ENCODE results near the gene ANTXR2.

Gene ANTXR2

GRCh38 chr4:79872738-79873137 lies 200.3 kb downstream of the ANTXR2 start:
- H3K27me3 ChIP-seq (ENCODE audit: control insufficient read depth, insufficient read depth, low read length), result no peaks in the 10 kb centered on the region
- H3K4me1 ChIP-seq (ENCODE audit: control insufficient read depth, insufficient read depth, low read length), result no peaks in the 10 kb centered on the region
- no peak overlapping the region for H3K9ac ChIP-seq (ENCODE audit: low read length)
- no peak overlapping the region for H3K4me3 ChIP-seq (ENCODE audit: low read depth, low read length)
- no peaks in the 10 kb centered on the region for H3K36me3 ChIP-seq (ENCODE audit: control insufficient read depth, insufficient read depth, low read length)
- H3K27ac ChIP-seq (ENCODE audit: low read depth, low read length), result no peak overlapping the region
- peaks cover 4% of the 10 kb centered on the region; the same call in 1 of the 2 replicates for H3K9me3 ChIP-seq (ENCODE audit: control insufficient read depth, insufficient read depth, low read depth, low read length)

DNA sequence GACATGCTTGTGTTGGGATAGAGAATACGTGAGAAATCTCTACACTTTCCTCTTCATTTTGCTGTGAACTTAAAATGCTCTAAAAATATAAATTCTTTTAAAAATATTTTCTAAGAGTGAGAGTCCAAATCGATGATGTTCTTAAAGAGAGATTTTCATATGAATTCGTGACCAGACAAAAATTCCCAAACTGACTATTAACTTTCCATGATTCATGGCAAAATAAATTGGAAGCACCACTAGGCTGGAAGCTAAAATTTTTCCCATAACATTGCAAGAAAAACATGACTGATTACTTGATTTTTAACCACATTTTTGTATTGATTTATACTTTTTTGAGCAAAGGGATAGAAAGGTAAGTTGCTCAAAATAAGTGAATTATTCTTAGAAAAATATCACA lies 201.1 kb downstream of the ANTXR2 start:
- H3K4me1 ChIP-seq (ENCODE audit: control insufficient read depth, insufficient read depth, low read length), result no peaks in the 10 kb centered on the region
- H3K4me3 ChIP-seq (ENCODE audit: low read depth, low read length), result no peak overlapping the region
- no peaks in the 10 kb centered on the region for H3K9me3 ChIP-seq (ENCODE audit: control insufficient read depth, insufficient read depth, low read depth, low read length)
- H3K36me3 ChIP-seq (ENCODE audit: control insufficient read depth, insufficient read depth, low read length), result no peaks in the 10 kb centered on the region
- no peak overlapping the region for H3K27ac ChIP-seq (ENCODE audit: low read depth, low read length)
- H3K9ac ChIP-seq (ENCODE audit: low read length), result no peak overlapping the region
- H3K27me3 ChIP-seq (ENCODE audit: control insufficient read depth, insufficient read depth, low read length), result no peaks in the 10 kb centered on the region

- H3K4me3 ChIP-seq (ENCODE audit: low read depth, low read length), result no peak overlapping the region
- H3K36me3 ChIP-seq (ENCODE audit: control insufficient read depth, insufficient read depth, low read length), result no peaks in the 10 kb centered on the region
- H3K9ac ChIP-seq (ENCODE audit: low read length), result no peak overlapping the region
- no peaks in the 10 kb centered on the region for H3K9me3 ChIP-seq (ENCODE audit: control insufficient read depth, insufficient read depth, low read depth, low read length)
- H3K4me1 ChIP-seq (ENCODE audit: control insufficient read depth, insufficient read depth, low read length), result peaks cover 7% of the 10 kb centered on the region; the same call in 1 of the 2 replicates
- no peak overlapping the region for H3K27ac ChIP-seq (ENCODE audit: low read depth, low read length)
- H3K27me3 ChIP-seq (ENCODE audit: control insufficient read depth, insufficient read depth, low read length), result no peaks in the 10 kb centered on the region
Observed at GRCh38 chr4:79869597-79870237, 203.3 kb downstream of the ANTXR2 start.

- no peak overlapping the region for H3K27ac ChIP-seq (ENCODE audit: low read depth, low read length)
- H3K4me1 ChIP-seq (ENCODE audit: control insufficient read depth, insufficient read depth, low read length), result peaks cover 7% of the 10 kb centered on the region; the same call in 1 of the 2 replicates
- H3K27me3 ChIP-seq (ENCODE audit: control insufficient read depth, insufficient read depth, low read length), result no peaks in the 10 kb centered on the region
- H3K36me3 ChIP-seq (ENCODE audit: control insufficient read depth, insufficient read depth, low read length), result no peaks in the 10 kb centered on the region
- no peak overlapping the region for H3K4me3 ChIP-seq (ENCODE audit: low read depth, low read length)
- H3K9me3 ChIP-seq (ENCODE audit: control insufficient read depth, insufficient read depth, low read depth, low read length), result no peaks in the 10 kb centered on the region
- H3K9ac ChIP-seq (ENCODE audit: low read length), result no peak overlapping the region
Observed at GRCh38 chr4:79865201-79865597, 207.8 kb downstream of the ANTXR2 start.

DNA sequence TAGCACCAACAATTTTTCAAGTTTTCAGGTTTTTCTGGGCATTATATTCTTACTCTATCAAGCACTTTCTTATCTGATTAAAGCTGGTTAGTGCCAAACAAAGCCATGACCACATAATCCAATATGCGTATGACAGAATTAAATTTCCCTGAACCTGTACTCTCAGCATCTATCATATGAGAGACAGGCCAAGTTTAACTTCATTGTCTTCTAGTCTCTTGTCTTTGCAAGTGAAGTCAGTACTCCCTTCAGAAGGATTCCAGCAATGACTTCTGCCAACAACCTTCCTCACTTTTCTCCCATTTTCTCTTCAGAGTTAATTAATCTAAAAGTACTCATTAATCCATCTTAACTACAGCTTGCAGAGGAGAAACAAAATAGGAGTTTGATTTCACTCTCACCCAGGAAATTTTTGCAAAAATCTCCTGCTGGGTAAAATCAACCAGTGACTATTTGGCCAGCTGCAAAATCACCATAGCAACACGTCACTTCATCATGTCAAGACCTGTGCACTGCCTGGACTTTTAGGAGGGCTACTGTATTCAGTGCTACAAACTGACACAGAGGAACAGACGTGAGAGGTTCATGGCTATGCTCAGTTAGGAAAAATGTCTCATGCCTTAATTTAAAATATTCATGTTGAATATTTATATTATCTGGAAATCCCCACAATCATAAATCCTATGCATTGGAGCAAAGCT lies 208.4 kb downstream of the ANTXR2 start:
- Histone ChIP-seq H3K36me3 (ENCODE audit: control insufficient read depth, insufficient read depth, low read length) (no peaks in the 10 kb centered on the region), H3K27ac (ENCODE audit: low read depth, low read length) (no peak overlapping the region), H3K4me1 (ENCODE audit: control insufficient read depth, insufficient read depth, low read length) (peaks cover 7% of the 10 kb centered on the region; the same call in 1 of the 2 replicates), H3K27me3 (ENCODE audit: control insufficient read depth, insufficient read depth, low read length) (no peaks in the 10 kb centered on the region), H3K9me3 (ENCODE audit: control insufficient read depth, insufficient read depth, low read depth, low read length) (no peaks in the 10 kb centered on the region), H3K9ac (ENCODE audit: low read length) (no peak overlapping the region), H3K4me3 (ENCODE audit: low read depth, low read length) (no peak overlapping the region)

DNA sequence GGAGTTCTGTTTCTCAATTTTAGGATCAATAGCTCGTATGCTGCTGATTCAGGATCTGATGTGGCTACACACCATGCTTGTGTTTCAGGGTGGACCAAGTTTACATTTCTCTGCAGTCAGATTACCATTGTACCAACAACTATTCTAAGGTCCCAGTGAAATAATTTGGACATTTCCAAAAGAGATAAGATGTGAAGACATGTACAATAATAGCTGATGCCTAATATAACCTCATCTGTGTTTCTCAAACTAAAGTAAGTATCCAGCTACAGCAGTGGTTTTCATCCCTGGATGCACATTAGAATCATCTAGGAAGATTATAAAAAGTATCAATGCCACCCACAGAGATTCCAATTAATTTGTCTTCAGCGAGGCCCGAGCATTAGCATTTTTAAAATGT lies 209.7 kb downstream of the ANTXR2 start:
- Histone ChIP-seq H3K27me3 (ENCODE audit: control insufficient read depth, insufficient read depth, low read length) (no peaks in the 10 kb centered on the region), H3K4me3 (ENCODE audit: low read depth, low read length) (no peak overlapping the region), H3K36me3 (ENCODE audit: control insufficient read depth, insufficient read depth, low read length) (no peaks in the 10 kb centered on the region), H3K4me1 (ENCODE audit: control insufficient read depth, insufficient read depth, low read length) (peaks cover 7% of the 10 kb centered on the region; the same call in 1 of the 2 replicates), H3K27ac (ENCODE audit: low read depth, low read length) (no peak overlapping the region), H3K9ac (ENCODE audit: low read length) (no peak overlapping the region), H3K9me3 (ENCODE audit: control insufficient read depth, insufficient read depth, low read depth, low read length) (no peaks in the 10 kb centered on the region)

DNA sequence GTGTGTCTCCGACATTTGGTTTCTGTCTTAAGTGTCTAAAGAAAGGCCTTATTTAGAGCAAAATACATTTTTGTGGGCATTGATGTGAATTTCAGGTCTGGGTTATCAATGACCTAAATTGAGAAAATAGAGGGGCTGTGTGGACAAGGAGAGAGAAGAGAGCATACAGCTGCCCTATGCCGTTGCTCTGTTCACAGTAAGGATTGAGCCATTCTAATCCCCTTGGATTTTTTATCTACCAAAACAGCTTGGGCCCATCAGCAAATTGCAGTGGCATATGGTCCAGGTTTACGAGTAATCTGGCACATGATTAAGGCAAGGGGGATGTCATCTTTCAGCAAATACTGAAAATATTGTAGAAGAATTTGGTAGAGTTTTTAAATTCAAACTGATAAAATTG lies 210.2 kb downstream of the ANTXR2 start:
- Histone ChIP-seq H3K4me3 (ENCODE audit: low read depth, low read length) (no peak overlapping the region), H3K9me3 (ENCODE audit: control insufficient read depth, insufficient read depth, low read depth, low read length) (no peaks in the 10 kb centered on the region)

GRCh38 chr4:79857811-79858210 lies 215.2 kb downstream of the ANTXR2 start:
- Histone ChIP-seq H3K36me3 (ENCODE audit: control insufficient read depth, insufficient read depth, low read length) (no peaks in the 10 kb centered on the region), H3K9ac (ENCODE audit: low read length) (no peak overlapping the region), H3K9me3 (ENCODE audit: control insufficient read depth, insufficient read depth, low read depth, low read length) (no peaks in the 10 kb centered on the region), H3K27me3 (ENCODE audit: control insufficient read depth, insufficient read depth, low read length) (no peaks in the 10 kb centered on the region), H3K4me3 (ENCODE audit: low read depth, low read length) (no peak overlapping the region), H3K4me1 (ENCODE audit: control insufficient read depth, insufficient read depth, low read length) (peaks cover 8% of the 10 kb centered on the region; the same call in 1 of the 2 replicates), H3K27ac (ENCODE audit: low read depth, low read length) (no peak overlapping the region)

More for the DNA sequence above, 210.2 kb downstream of the ANTXR2 start:
- Histone ChIP-seq H3K27ac (ENCODE audit: low read depth, low read length) (no peak overlapping the region), H3K9ac (ENCODE audit: low read length) (no peak overlapping the region), H3K27me3 (ENCODE audit: control insufficient read depth, insufficient read depth, low read length) (no peaks in the 10 kb centered on the region), H3K36me3 (ENCODE audit: control insufficient read depth, insufficient read depth, low read length) (no peaks in the 10 kb centered on the region), H3K4me1 (ENCODE audit: control insufficient read depth, insufficient read depth, low read length) (peaks cover 7% of the 10 kb centered on the region; the same call in 1 of the 2 replicates)

- Histone ChIP-seq H3K27ac (ENCODE audit: low read depth, low read length) (no peak overlapping the region), H3K9ac (ENCODE audit: low read length) (no peak overlapping the region), H3K4me3 (ENCODE audit: low read depth, low read length) (no peak overlapping the region), H3K27me3 (ENCODE audit: control insufficient read depth, insufficient read depth, low read length) (no peaks in the 10 kb centered on the region), H3K4me1 (ENCODE audit: control insufficient read depth, insufficient read depth, low read length) (peaks cover 18% of the 10 kb centered on the region; the same call in 1 of the 2 replicates), H3K36me3 (ENCODE audit: control insufficient read depth, insufficient read depth, low read length) (no peaks in the 10 kb centered on the region), H3K9me3 (ENCODE audit: control insufficient read depth, insufficient read depth, low read depth, low read length) (no peaks in the 10 kb centered on the region)
Observed at GRCh38 chr4:79856196-79856595, 216.8 kb downstream of the ANTXR2 start.

GRCh38 chr4:79854856-79855502 lies 218.1 kb downstream of the ANTXR2 start:
- no peaks in the 10 kb centered on the region for H3K36me3 ChIP-seq (ENCODE audit: control insufficient read depth, insufficient read depth, low read length)
- H3K9me3 ChIP-seq (ENCODE audit: control insufficient read depth, insufficient read depth, low read depth, low read length), result no peaks in the 10 kb centered on the region
- no peak overlapping the region for H3K4me3 ChIP-seq (ENCODE audit: low read depth, low read length)
- H3K27me3 ChIP-seq (ENCODE audit: control insufficient read depth, insufficient read depth, low read length), result no peaks in the 10 kb centered on the region
- H3K27ac ChIP-seq (ENCODE audit: low read depth, low read length), result no peak overlapping the region
- H3K4me1 ChIP-seq (ENCODE audit: control insufficient read depth, insufficient read depth, low read length), result peaks cover 18% of the 10 kb centered on the region; the same call in 1 of the 2 replicates
- H3K9ac ChIP-seq (ENCODE audit: low read length), result no peak overlapping the region

- Histone ChIP-seq H3K4me1 (ENCODE audit: control insufficient read depth, insufficient read depth, low read length) (peaks cover 21% of the 10 kb centered on the region; the same call in 1 of the 2 replicates), H3K27ac (ENCODE audit: low read depth, low read length) (no peak overlapping the region), H3K27me3 (ENCODE audit: control insufficient read depth, insufficient read depth, low read length) (no peaks in the 10 kb centered on the region), H3K9ac (ENCODE audit: low read length) (no peak overlapping the region), H3K4me3 (ENCODE audit: low read depth, low read length) (no peak overlapping the region), H3K9me3 (ENCODE audit: control insufficient read depth, insufficient read depth, low read depth, low read length) (no peaks in the 10 kb centered on the region), H3K36me3 (ENCODE audit: control insufficient read depth, insufficient read depth, low read length) (no peaks in the 10 kb centered on the region)
Observed at GRCh38 chr4:79852305-79852730, 220.7 kb downstream of the ANTXR2 start.
